H1 (cell line): ENCODE measurements around the gene PRDM2. TPM values are rescaled to one million over a fixed set of nuclear protein-coding genes. Genes with fewer than 3 reads are reported as not detected.

Source experiments
- CTCF ChIA-PET: fragments of 300-600 bp; sonication (Branson Sonifier 250); formaldehyde crosslinking; loops from one replicate; lab custom pipeline; 2021; ENCODE audit not compliant: partially characterized antibody; lab: Charles Lee
- POLR2A ChIA-PET: fragments of 300-600 bp; sonication (Branson Sonifier 250); formaldehyde crosslinking; loops from one replicate; lab custom pipeline; 2021; ENCODE audit warnings: inconsistent platforms; ENCODE audit not compliant: partially characterized antibody; lab: Charles Lee
- DNase-seq, 2 experiments: peaks; one replicate each; pipeline versions ENCODE4 v3.0.0 to v3.0.0-alpha.2; 2010 to 2022; ENCODE audit warnings: low spot score in 2 of 2, low read depth in 1 of 2, mixed read lengths in 1 of 2
- FAIRE-seq: peaks from 2 replicates; lab custom pipeline; 2011; peaks lifted over from hg19 to GRCh38; lab: Jason Lieb, UNC
- H2AFZ ChIP-seq: 2 replicates; pipeline ENCODE4 v1.8.1; 2012; ENCODE audit warnings: low read length, inconsistent platforms
- H2AK5ac ChIP-seq: 2 replicates; pipeline ENCODE4 v1.6.1; 2013; ENCODE audit warnings: low read depth, low read length
- H2BK120ac ChIP-seq: replicated peaks from 2 replicates; pipeline ENCODE3; 2013; ENCODE audit warnings: low read depth, low read length, inconsistent platforms
- H2BK12ac ChIP-seq: 2 replicates; pipeline ENCODE4 v1.6.1; 2013; ENCODE audit warnings: low read depth, low read length
- H2BK15ac ChIP-seq: 2 replicates; pipeline ENCODE4 v1.6.1; 2013; ENCODE audit warnings: low read length
- H2BK20ac ChIP-seq: 2 replicates; pipeline ENCODE4 v1.6.1; 2013; ENCODE audit warnings: low read length
- H2BK5ac ChIP-seq: 2 replicates; pipeline ENCODE4 v1.6.1; 2013; ENCODE audit warnings: low read depth, low read length
- H3K14ac ChIP-seq: 2 replicates; pipeline ENCODE4 v1.6.1; 2013; ENCODE audit warnings: inconsistent platforms; ENCODE audit not compliant: insufficient read length
- H3K18ac ChIP-seq: 2 replicates; pipeline ENCODE4 v1.6.1; 2013; ENCODE audit warnings: low read length; ENCODE audit errors: extremely low read depth
- H3K23ac ChIP-seq: 2 replicates; pipeline ENCODE4 v1.6.1; 2013; ENCODE audit warnings: inconsistent platforms; ENCODE audit not compliant: insufficient read length
- H3K23me2 ChIP-seq: 2 replicates; pipeline ENCODE4 v1.6.1; 2013; ENCODE audit warnings: low read depth, low read length
- H3K27ac ChIP-seq: 2 replicates; pipeline ENCODE4 v1.6.1; 2011; ENCODE audit warnings: low read depth, low read length, inconsistent platforms
- H3K27me3 ChIP-seq, 4 experiments: replicated peaks in 1 of 4; 1 replicate in 1 of 4; 2 replicates in 3 of 4; pipeline versions ENCODE4 v1.6.1 to v1.8.1; 2011 to 2013; ENCODE audit warnings: low read length in 3 of 4, mild to moderate bottlenecking in 3 of 4, inconsistent platforms in 2 of 4, mixed read lengths in 2 of 4, moderate library complexity in 1 of 4; ENCODE audit not compliant: control insufficient read depth in 3 of 4, insufficient read depth in 3 of 4; ENCODE audit errors: extremely low read depth in 1 of 4
- H3K36me3 ChIP-seq, 4 experiments: 2 replicates each; pipeline versions ENCODE4 v1.6.1 to v1.8.1; 2011 to 2013; ENCODE audit warnings: mild to moderate bottlenecking in 4 of 4, low read length in 3 of 4, moderate library complexity in 2 of 4, control low read depth in 1 of 4, inconsistent platforms in 1 of 4; ENCODE audit not compliant: insufficient read depth in 4 of 4, control insufficient read depth in 2 of 4
- H3K4ac ChIP-seq: replicated peaks from 2 replicates; pipeline ENCODE3; 2013; ENCODE audit warnings: low read length, low read depth, mixed read lengths, inconsistent platforms; ENCODE audit not compliant: insufficient read length
- H3K4me1 ChIP-seq, 4 experiments: replicated peaks in 1 of 4; 1 replicate in 1 of 4; 2 replicates in 3 of 4; pipeline versions ENCODE4 v1.6.1 to v1.8.1; 2011 to 2013; ENCODE audit warnings: low read length in 3 of 4, inconsistent platforms in 2 of 4, mixed read lengths in 1 of 4; ENCODE audit not compliant: insufficient read depth in 4 of 4, control insufficient read depth in 3 of 4
- H3K4me2 ChIP-seq, 2 experiments: 2 replicates each; pipeline versions ENCODE4 v1.6.1 to v1.8.1; 2011 to 2013; ENCODE audit warnings: low read depth in 2 of 2, low read length in 2 of 2, control low read depth in 1 of 2, inconsistent platforms in 1 of 2, mild to moderate bottlenecking in 1 of 2; ENCODE audit not compliant: insufficient read depth in 1 of 2
- H3K4me3 ChIP-seq, 4 experiments: fragments of 200-600, 300-600 bp in 1 of 4; sonication (generic), shearing (Covaris generic), sonication (Bioruptor Twin) in 1 of 4; 2 replicates each; pipeline versions ENCODE4 v1.5.1 to v1.8.1; 2011 to 2016; ENCODE audit warnings: low read length in 4 of 4, low read depth in 3 of 4, control low read depth in 2 of 4, inconsistent platforms in 2 of 4, mild to moderate bottlenecking in 2 of 4, mixed read lengths in 1 of 4, moderate library complexity in 1 of 4; ENCODE audit not compliant: insufficient read depth in 2 of 4; ENCODE audit errors: extremely low read depth in 1 of 4
- H3K56ac ChIP-seq: replicated peaks from 2 replicates; pipeline ENCODE3; 2013; ENCODE audit warnings: low read depth, mild to moderate bottlenecking, mixed read lengths, low read length, inconsistent platforms; ENCODE audit not compliant: insufficient read length
- H3K79me1 ChIP-seq: 2 replicates; pipeline ENCODE4 v1.6.1; 2013; ENCODE audit warnings: low read depth, low read length, control low read depth
- H3K79me2 ChIP-seq, 2 experiments: 2 replicates each; pipeline versions ENCODE4 v1.6.1 to v1.8.1; 2012 to 2013; ENCODE audit warnings: low read length in 2 of 2, mild to moderate bottlenecking in 2 of 2, inconsistent platforms in 1 of 2; ENCODE audit not compliant: insufficient read depth in 2 of 2, control insufficient read depth in 1 of 2
- H3K9ac ChIP-seq, 4 experiments: replicated peaks in 1 of 4; 1 replicate in 1 of 4; 2 replicates in 3 of 4; pipeline versions ENCODE4 v1.6.1 to v1.8.1; 2011 to 2013; ENCODE audit warnings: low read depth in 3 of 4, low read length in 3 of 4, control low read depth in 2 of 4, mild to moderate bottlenecking in 2 of 4, moderate library complexity in 2 of 4, inconsistent platforms in 1 of 4; ENCODE audit errors: extremely low read depth in 1 of 4
- H3K9me3 ChIP-seq, 2 experiments: 2 replicates each; pipeline versions ENCODE4 v1.6.1 to v1.8.1; 2012 to 2013; ENCODE audit warnings: mild to moderate bottlenecking in 2 of 2, moderate library complexity in 2 of 2, control low read depth in 1 of 2, inconsistent platforms in 1 of 2, low read depth in 1 of 2, low read length in 1 of 2, mixed read lengths in 1 of 2; ENCODE audit not compliant: insufficient read depth in 2 of 2
- H4K20me1 ChIP-seq, 2 experiments: replicated peaks in 1 of 2; 2 replicates each; pipeline versions ENCODE3 to v1.8.1; 2011 to 2013; ENCODE audit warnings: inconsistent platforms in 2 of 2, low read length in 2 of 2, mild to moderate bottlenecking in 1 of 2; ENCODE audit not compliant: insufficient read depth in 2 of 2, control insufficient read depth in 1 of 2
- H4K5ac ChIP-seq: 2 replicates; pipeline ENCODE4 v1.6.1; 2013; ENCODE audit warnings: low read length, low read depth, mixed read lengths, inconsistent platforms; ENCODE audit not compliant: insufficient read length
- H4K8ac ChIP-seq: 2 replicates; pipeline ENCODE4 v1.8.0; 2013; ENCODE audit warnings: mild to moderate bottlenecking, moderate library complexity, low read length, inconsistent platforms; ENCODE audit not compliant: insufficient read depth; ENCODE audit errors: extremely low read depth
- H4K91ac ChIP-seq: replicated peaks from 2 replicates; pipeline ENCODE3; 2013; ENCODE audit warnings: low read length, mixed read lengths, inconsistent platforms; ENCODE audit not compliant: insufficient read length
- CBX8 ChIP-seq: fragments of 300-800, 300-1000 bp; sonication (generic); IDR thresholded peaks from 2 replicates; pipeline ENCODE4 v1.7.1; 2016; ENCODE audit warnings: low read depth, low read length, borderline replicate concordance
- CEBPB ChIP-seq: IDR thresholded peaks from 2 replicates; pipeline ENCODE4 v1.6.1; 2012; ENCODE audit warnings: low read depth, low read length
- CREB1 ChIP-seq: IDR thresholded peaks from 2 replicates; pipeline ENCODE4 v1.6.1; 2012; ENCODE audit warnings: inconsistent platforms
- E2F6 ChIP-seq: IDR thresholded peaks from 2 replicates; pipeline ENCODE4 v1.6.1; 2012; ENCODE audit warnings: inconsistent platforms
- EZH2 ChIP-seq: fragments of 200-600 bp; sonication (generic); IDR thresholded peaks from 2 replicates; pipeline ENCODE4 v1.7.1; 2012; ENCODE audit warnings: low read depth, mild to moderate bottlenecking, moderate library complexity, low read length, inconsistent platforms; ENCODE audit not compliant: severe bottlenecking
- GABPA ChIP-seq: IDR thresholded peaks from 2 replicates; pipeline ENCODE4 v1.6.1; 2011; ENCODE audit warnings: mild to moderate bottlenecking, low read length, moderate library complexity, borderline replicate concordance; ENCODE audit not compliant: insufficient read depth
- KDM5A ChIP-seq: fragments of 200-600 bp; IDR thresholded peaks from 2 replicates; pipeline ENCODE4 v1.7.1; 2012; ENCODE audit warnings: mild to moderate bottlenecking, low read length, inconsistent platforms, mixed read lengths
- MAFK ChIP-seq: IDR thresholded peaks from 2 replicates; pipeline ENCODE4 v1.6.1; 2012; ENCODE audit warnings: low read depth, mild to moderate bottlenecking, improper control_type of control experiment, low read length
- NANOG ChIP-seq: IDR thresholded peaks from 2 replicates; pipeline ENCODE4 v1.6.1; 2011; ENCODE audit warnings: low read length, low read depth, mild to moderate bottlenecking, inconsistent platforms; ENCODE audit not compliant: insufficient read depth, poor library complexity, severe bottlenecking
- SIRT6 ChIP-seq: IDR thresholded peaks from one replicate; pipeline ENCODE4 v1.7.1; 2012; ENCODE audit warnings: low read length, inconsistent platforms
- SRF ChIP-seq: IDR thresholded peaks from 2 replicates; pipeline ENCODE4 v1.6.1; 2011; ENCODE audit warnings: mild to moderate bottlenecking, low read depth, low read length, moderate library complexity
- TAF1 ChIP-seq: IDR thresholded peaks from 2 replicates; pipeline ENCODE4 v1.6.1; 2011; ENCODE audit warnings: mild to moderate bottlenecking, low read depth, low read length
- TCF12 ChIP-seq: IDR thresholded peaks from 2 replicates; pipeline ENCODE4 v1.6.1; 2011; ENCODE audit warnings: low read depth, mild to moderate bottlenecking, low read length
- TEAD4 ChIP-seq: IDR thresholded peaks from 2 replicates; pipeline ENCODE4 v1.6.1; 2012; ENCODE audit warnings: low read depth, low read length, inconsistent platforms, mixed read lengths
- ZNF274 ChIP-seq: IDR thresholded peaks from 2 replicates; pipeline ENCODE4 v1.7.0; 2012; ENCODE audit warnings: low read length, borderline replicate concordance; ENCODE audit errors: extremely low read depth
- WGBS, 2 experiments: shearing (Covaris generic) in 1 of 2; methylation state at CpG; one replicate each; pipeline versions ENCODE4 v1.1.6 to v1.1.7; 2013 to 2015; ENCODE audit warnings: low lambda C conversion rate in 2 of 2, mixed read lengths in 2 of 2, inconsistent platforms in 1 of 2, low coverage in 1 of 2, missing lambda C conversion rate in 1 of 2; ENCODE audit not compliant: insufficient replicate concordance in 2 of 2, insufficient coverage in 1 of 2, insufficient read length in 1 of 2; ENCODE audit errors: extremely low coverage in 1 of 2, missing lambda C conversion rate in 1 of 2; 5-methylcytosine and 5-hydroxymethylcytosine counted together
- polyA plus RNA-seq, 7 experiments: library from polyadenylated mRNA; depleted of rRNA in 3 of 7; stranded (reverse) in 5 of 7; unstranded in 2 of 7; fragments of >200 nt in 5 of 7; fragments of 200-250 nt in 2 of 7; gene quantifications; 1 replicate in 5 of 7; 2 replicates in 1 of 7; 4 replicates in 1 of 7; pipeline versions ENCODE4 v1.2.1 to v1.2.3, GENCODE V29; 2011 to 2013; ENCODE audit warnings: missing spikeins in 2 of 7, mixed read lengths in 2 of 7
- total RNA-seq: library from RNA; stranded (reverse); fragmentation: NEBNext Ultra II Directional; extraction: Animal tissue kit (Norgen Biotek cat#: 25700); gene quantifications from 2 replicates; pipeline ENCODE4 v1.2.1, GENCODE V29; 2021

PRDM2 gene
- total and polyA plus RNA-seq, 2 of the 8 experiments (the other 6 are each of a cell fraction or from before 2014, with no cell fraction given) = 5.8 to 21.2 TPM

GRCh38 chr1:13820456-13820855, 120.5 kb downstream of the PRDM2 start:
- Histone ChIP-seq H4K91ac (no peak overlapping the region), H3K4ac (no peak overlapping the region), H3K23ac (no peak overlapping the region), H3K9ac (no peak overlapping the region), H3K14ac (no peak overlapping the region), H3K27me3 (no peaks in the 10 kb centered on the region; a peak in 1 of 7 replicates), H3K79me2 (no peaks in the 10 kb centered on the region), H3K23me2 (no peaks in the 10 kb centered on the region), H3K56ac (no peak overlapping the region), H2AK5ac (no peak overlapping the region), H2BK12ac (no peak overlapping the region), H3K4me2 (no peak overlapping the region), H3K4me3 (no peak overlapping the region), H3K18ac (no peak overlapping the region), H3K79me1 (no peaks in the 10 kb centered on the region), H3K36me3 (no peaks in the 10 kb centered on the region), H2BK15ac (no peak overlapping the region), H3K27ac (no peak overlapping the region), H4K20me1 (no peaks in the 10 kb centered on the region), H4K8ac (no peak overlapping the region), H2BK5ac (no peak overlapping the region), H2BK20ac (no peak overlapping the region), H3K4me1 (no peaks in the 10 kb centered on the region), H2AFZ (no peak overlapping the region), H4K5ac (no peak overlapping the region), H3K9me3 (no peaks in the 10 kb centered on the region; a peak in 1 of 4 replicates), H2BK120ac (no peak overlapping the region)
- FAIRE-seq = no peak
- 74% methylated on average over 4 of the region's 8 CpGs; no CpG with 5 or more reads in 1 of the 2 experiments for WGBS, 2 experiments
- TF ChIP-seq CREB1 = no peak
- TF ChIP-seq CBX8 = no peak
- TF ChIP-seq MAFK = no peak
- no peak for TF ChIP-seq E2F6
- TF ChIP-seq TEAD4 = no peak
- TF ChIP-seq GABPA = no peak
- no peak for TF ChIP-seq SIRT6
- no peak for TF ChIP-seq ZNF274
- no peak for TF ChIP-seq NANOG
- TF ChIP-seq EZH2 = no peak
- no peak for TF ChIP-seq TAF1
- no peak for TF ChIP-seq SRF
- no peak for TF ChIP-seq CEBPB
- no peak for TF ChIP-seq TCF12
- TF ChIP-seq KDM5A = no peak
- CTCF ChIA-PET = interaction anchor here (0.8 kb wide), 1 partner anchor 155 kb away, joined by 3 read pairs; no protein-coding TSS in a partner anchor
- POLR2A ChIA-PET = no interaction called here
- no peak for DNase-seq
